DOHH2 (cell line): ENCODE data around the gene C1QTNF12.

Source experiments
- H3F3A ChIP-seq: fragments of 200-600 bp; sonication (generic), shearing (Covaris generic); 2 replicates; pipeline ENCODE4 v1.6.0; 2016; ENCODE audit warnings: antibody characterized with exemption, mild to moderate bottlenecking; ENCODE audit not compliant: control insufficient read depth, insufficient read depth
- H3K27ac ChIP-seq: fragments of 200-600 bp; sonication (generic); 2 replicates; pipeline ENCODE4 v1.5.1; 2014; ENCODE audit warnings: low read depth, mild to moderate bottlenecking, low read length, moderate library complexity
- H3K27me3 ChIP-seq: fragments of 200-600 bp; sonication (generic); 2 replicates; pipeline ENCODE4 v1.6.1; 2014; ENCODE audit warnings: mild to moderate bottlenecking, low read length, mixed read lengths; ENCODE audit not compliant: control insufficient read depth
- H3K36me3 ChIP-seq: fragments of 200-600 bp; sonication (generic); 2 replicates; pipeline ENCODE4 v1.6.1; 2014; ENCODE audit warnings: mild to moderate bottlenecking, low read length, moderate library complexity, mixed read lengths; ENCODE audit not compliant: control insufficient read depth
- H3K4me1 ChIP-seq: fragments of 200-600 bp; sonication (generic); 2 replicates; pipeline ENCODE4 v1.6.1; 2014; ENCODE audit warnings: mild to moderate bottlenecking, low read length, mixed read lengths; ENCODE audit not compliant: control insufficient read depth
- H3K4me2 ChIP-seq: fragments of 200-600 bp; sonication (generic); 2 replicates; pipeline ENCODE4 v1.6.0; 2014; ENCODE audit warnings: mild to moderate bottlenecking, low read length, moderate library complexity
- H3K4me3 ChIP-seq: fragments of 200-600 bp; sonication (generic); 2 replicates; pipeline ENCODE4 v1.5.1; 2014; ENCODE audit warnings: mild to moderate bottlenecking, low read length, mixed read lengths
- H3K79me2 ChIP-seq: fragments of 200-600 bp; sonication (generic); 2 replicates; pipeline ENCODE4 v1.6.1; 2014; ENCODE audit warnings: mild to moderate bottlenecking, low read length, mixed read lengths; ENCODE audit not compliant: control insufficient read depth
- H3K9me2 ChIP-seq: fragments of 200-600 bp; sonication (generic); replicated peaks from 2 replicates; pipeline ENCODE4 v1.6.1; 2014; ENCODE audit warnings: mild to moderate bottlenecking, low read length, mixed read lengths; ENCODE audit not compliant: control insufficient read depth
- H3K9me3 ChIP-seq: fragments of 200-600 bp; sonication (generic); 2 replicates; pipeline ENCODE4 v1.6.1; 2014; ENCODE audit warnings: antibody characterized with exemption, low read length, mixed read lengths; ENCODE audit not compliant: control insufficient read depth, insufficient read depth
- H4K20me1 ChIP-seq: fragments of 200-600 bp; sonication (generic); 2 replicates; pipeline ENCODE4 v1.6.0; 2014; ENCODE audit warnings: low read depth, mild to moderate bottlenecking, antibody characterized with exemption, low read length, moderate library complexity; ENCODE audit not compliant: control insufficient read depth, insufficient read depth
- CTCF ChIP-seq: fragments of 200-600 bp; sonication (generic); IDR thresholded peaks from one replicate; pipeline ENCODE4 v1.5.1; 2014; ENCODE audit warnings: antibody characterized with exemption, mild to moderate bottlenecking, low read depth, low read length; ENCODE audit not compliant: poor library complexity, severe bottlenecking
- EZH2phosphoT487 ChIP-seq: fragments of 200-600 bp; sonication (generic); IDR thresholded peaks from 2 replicates; pipeline ENCODE4 v1.6.1; 2017; ENCODE audit warnings: borderline replicate concordance, mild to moderate bottlenecking, antibody characterized with exemption, low read length, moderate library complexity, mixed read lengths

C1QTNF12 gene

GRCh38 chr1:1274931-1275431 is 28.5 kb upstream of the C1QTNF12 start:
- H4K20me1 ChIP-seq = peaks cover 25% of the 10 kb centered on the region
- H3K79me2 ChIP-seq = peaks cover 42% of the 10 kb centered on the region
- peaks cover 29% of the 10 kb centered on the region for H3K36me3 ChIP-seq
- H3K4me2 ChIP-seq = peak overlapping the region; percentile 97
- peaks cover 30% of the 10 kb centered on the region for H3K4me1 ChIP-seq
- H3F3A ChIP-seq = no peaks in the 10 kb centered on the region
- H3K9me2 ChIP-seq = no peaks in the 10 kb centered on the region
- H3K27ac ChIP-seq = no peak overlapping the region
- H3K27me3 ChIP-seq = no peaks in the 10 kb centered on the region
- H3K4me3 ChIP-seq = peak overlapping the region; percentile 98
- no peaks in the 10 kb centered on the region for H3K9me3 ChIP-seq
- TF ChIP-seq CTCF = no peak
- TF ChIP-seq EZH2phosphoT487 = no peak

- peaks cover 33% of the 10 kb centered on the region for H3K36me3 ChIP-seq
- H3K27ac ChIP-seq = peak overlapping the region; percentile 28; the same call in 1 of the 2 replicates
- peaks cover 30% of the 10 kb centered on the region for H3K4me1 ChIP-seq
These were observed 27.9 kb upstream of the C1QTNF12 start for GRCh38 chr1:1274299-1274930.

GRCh38 chr1:1273512-1274298 is 27.2 kb upstream of the C1QTNF12 start, which contains the start of gene UBE2J2:
TSS of gene UBE2J2 (minus strand) at chr1:1273854. CDS start at chr1:1267992, 5,862 bp downstream.
- Histone ChIP-seq H3K4me3 (peak within 1 kb of the TSS; percentile 98), H3K9me3 (no peaks in the 10 kb centered on the region), H3K9me2 (no peaks in the 10 kb centered on the region), H3K79me2 (peaks cover 55% of the 10 kb centered on the region), H3K27ac (peak within 1 kb of the TSS; percentile 28; the same call in 1 of the 2 replicates), H3K4me2 (peak within 1 kb of the TSS; percentile 97), H3K4me1 (peaks cover 30% of the 10 kb centered on the region), H3K27me3 (no peaks in the 10 kb centered on the region), H3F3A (no peaks in the 10 kb centered on the region), H3K36me3 (peaks cover 33% of the 10 kb centered on the region), H4K20me1 (peaks cover 25% of the 10 kb centered on the region)
- TF ChIP-seq CTCF = no peak
- no peak for TF ChIP-seq EZH2phosphoT487

More at GRCh38 chr1:1274299-1274930, 27.9 kb upstream of the C1QTNF12 start:
- Histone ChIP-seq H3K79me2 (peaks cover 48% of the 10 kb centered on the region), H3K4me2 (peak overlapping the region; percentile 97), H3F3A (no peaks in the 10 kb centered on the region), H4K20me1 (peaks cover 25% of the 10 kb centered on the region), H3K4me3 (peak overlapping the region; percentile 98), H3K9me2 (no peaks in the 10 kb centered on the region), H3K9me3 (no peaks in the 10 kb centered on the region), H3K27me3 (no peaks in the 10 kb centered on the region)
- TF ChIP-seq EZH2phosphoT487 (no peak), CTCF (no peak)
